OCI-LY1 (cell line): ENCODE data around the gene CLCN7.

Source experiments
- CTCF ChIP-seq: fragments of 200-600 bp; sonication (generic), shearing (Covaris generic); IDR thresholded peaks from 2 replicates; pipeline ENCODE4 v1.5.1; 2017; ENCODE audit warnings: mild to moderate bottlenecking, antibody characterized with exemption, low read length, moderate library complexity, mixed read lengths
- EZH2 ChIP-seq: fragments of 200-600 bp; sonication (generic), shearing (Covaris generic); IDR thresholded peaks from 2 replicates; pipeline ENCODE4 v1.8.0; 2017; ENCODE audit warnings: borderline replicate concordance, mixed run types, mild to moderate bottlenecking, antibody characterized with exemption, low read length, moderate library complexity, mixed read lengths

GRCh38 chr16:1469693-1470201 is 5.1 kb downstream of the CLCN7 start:
- TF ChIP-seq CTCF: no peak
- no peak for TF ChIP-seq EZH2
